Endodermal cell (in vitro differentiated cells): Measurements from ENCODE around the gene QSOX1. TPM values are rescaled to one million over a fixed set of nuclear protein-coding genes. Genes with fewer than 3 reads are reported as not detected.

Experiments
- DNase-seq: peaks from one replicate; pipeline ENCODE4 v3.0.0-alpha.2; 2017
- H3K27ac ChIP-seq: 2 replicates; pipeline ENCODE4 v1.5.1; 2013; ENCODE audit warnings: mild to moderate bottlenecking, low read depth, low read length, moderate library complexity
- H3K27me3 ChIP-seq: 2 replicates; pipeline ENCODE4 v1.6.1; 2013; ENCODE audit warnings: mild to moderate bottlenecking, low read length, moderate library complexity; ENCODE audit not compliant: insufficient read depth, control insufficient read depth, poor library complexity, severe bottlenecking
- H3K36me3 ChIP-seq: 2 replicates; pipeline ENCODE4 v1.7.0; 2013; ENCODE audit warnings: mild to moderate bottlenecking, low read length, moderate library complexity; ENCODE audit not compliant: control insufficient read depth, insufficient read depth
- H3K4me1 ChIP-seq: one replicate; pipeline ENCODE4 v1.7.0; 2013; ENCODE audit warnings: low read length; ENCODE audit not compliant: control insufficient read depth, insufficient read depth
- H3K4me3 ChIP-seq: 2 replicates; pipeline ENCODE4 v1.5.1; 2013; ENCODE audit warnings: mild to moderate bottlenecking, low read length, moderate library complexity
- H3K9ac ChIP-seq: 2 replicates; pipeline ENCODE4 v1.6.1; 2013; ENCODE audit warnings: mild to moderate bottlenecking, low read length, moderate library complexity; ENCODE audit not compliant: poor library complexity, severe bottlenecking; ENCODE audit errors: extremely low read depth
- H3K9me3 ChIP-seq: 2 replicates; pipeline ENCODE4 v1.6.1; 2013; ENCODE audit warnings: mild to moderate bottlenecking, low read length, moderate library complexity; ENCODE audit not compliant: control insufficient read depth
- H3K27ac Mint-ChIP-seq: 2 replicates; pipeline ENCODE4 v1.8.0; 2020; ENCODE audit warnings: mixed read lengths
- H3K27me3 Mint-ChIP-seq: 2 replicates; pipeline ENCODE4 v1.8.0; 2021; ENCODE audit warnings: mild to moderate bottlenecking, mixed read lengths; ENCODE audit not compliant: insufficient read depth
- H3K36me3 Mint-ChIP-seq: 2 replicates; pipeline ENCODE4 v1.8.0; 2020; ENCODE audit warnings: low read depth, mixed read lengths
- H3K4me1 Mint-ChIP-seq: 2 replicates; pipeline ENCODE4 v1.8.0; 2020; ENCODE audit warnings: mixed read lengths
- H3K4me3 Mint-ChIP-seq: 2 replicates; pipeline ENCODE4 v1.8.0; 2020; ENCODE audit warnings: mild to moderate bottlenecking, moderate library complexity, mixed read lengths
- H3K9me3 Mint-ChIP-seq: 2 replicates; pipeline ENCODE4 v1.8.0; 2020; ENCODE audit warnings: mild to moderate bottlenecking, mixed read lengths
- WGBS, 2 experiments: methylation state at CpG; one replicate each; pipeline versions ENCODE4 v1.1.5 to v1.1.7; 2013; ENCODE audit warnings: missing lambda C conversion rate in 2 of 2, mixed read lengths in 1 of 2; ENCODE audit not compliant: insufficient coverage in 1 of 2, insufficient read length in 1 of 2; 5-methylcytosine and 5-hydroxymethylcytosine counted together
- total RNA-seq, 2 donors: library from RNA; stranded (reverse); fragmentation: NEBNext Ultra II Directional in 1 of 2; extraction: Animal tissue kit (Norgen Biotek cat#: 25700) in 1 of 2; gene quantifications; 2 replicates in 1 of 2; 3 replicates in 1 of 2; pipeline ENCODE4 v1.2.1, GENCODE V29; 2021
- TF ChIP-seq, protein P1 (sequence below): fragments of 200-600 bp; sonication (generic); conservative IDR thresholded peaks from 2 replicates; pipeline ENCODE4 v1.5.0; 2021; ENCODE audit warnings: antibody characterized with exemption, mild to moderate bottlenecking

The QSOX1 gene
- total RNA-seq, 2 donors from 2014 or later, result 77.9 to 116 TPM

DNA sequence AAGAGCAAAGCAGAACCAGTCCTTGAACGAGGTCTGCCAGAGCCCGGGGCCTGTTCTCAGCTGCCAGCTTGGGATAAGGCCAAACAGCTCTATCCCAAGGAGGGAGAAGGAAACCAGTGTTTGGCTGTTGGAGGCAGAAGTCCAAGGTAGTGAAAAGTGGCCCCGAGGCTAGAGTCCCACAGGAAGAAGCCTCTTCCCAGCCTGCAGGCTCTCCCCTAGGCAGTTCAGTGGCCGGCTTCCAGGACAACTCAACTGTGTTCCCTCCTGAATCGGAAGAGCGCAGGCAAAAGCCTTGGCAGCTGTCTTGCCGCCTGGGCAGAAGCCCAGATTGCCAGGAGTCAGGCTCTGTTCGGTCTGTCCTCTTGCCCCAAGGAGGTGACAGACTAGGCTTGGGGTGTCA is 19.3 kb downstream of the QSOX1 start:
- Histone ChIP-seq H3K9ac (no peak overlapping the region), H3K36me3 (no peaks in the 10 kb centered on the region), H3K4me3 (no peak overlapping the region), H3K9me3 (no peaks in the 10 kb centered on the region), H3K4me1 (no peaks in the 10 kb centered on the region), H3K27ac (no peak overlapping the region), H3K27me3 (no peaks in the 10 kb centered on the region)
- no peaks in the 10 kb centered on the region for H3K9me3 Mint-ChIP-seq
- H3K4me3 Mint-ChIP-seq, result no peak overlapping the region
- H3K4me1 Mint-ChIP-seq, result peaks cover 2% of the 10 kb centered on the region
- H3K27ac Mint-ChIP-seq, result no peak overlapping the region
- DNase-seq, result no peak
- 94% methylated on average over 5 to 8 of the region's 8 CpGs for WGBS, 2 experiments
- TF ChIP-seq, protein P1, sequence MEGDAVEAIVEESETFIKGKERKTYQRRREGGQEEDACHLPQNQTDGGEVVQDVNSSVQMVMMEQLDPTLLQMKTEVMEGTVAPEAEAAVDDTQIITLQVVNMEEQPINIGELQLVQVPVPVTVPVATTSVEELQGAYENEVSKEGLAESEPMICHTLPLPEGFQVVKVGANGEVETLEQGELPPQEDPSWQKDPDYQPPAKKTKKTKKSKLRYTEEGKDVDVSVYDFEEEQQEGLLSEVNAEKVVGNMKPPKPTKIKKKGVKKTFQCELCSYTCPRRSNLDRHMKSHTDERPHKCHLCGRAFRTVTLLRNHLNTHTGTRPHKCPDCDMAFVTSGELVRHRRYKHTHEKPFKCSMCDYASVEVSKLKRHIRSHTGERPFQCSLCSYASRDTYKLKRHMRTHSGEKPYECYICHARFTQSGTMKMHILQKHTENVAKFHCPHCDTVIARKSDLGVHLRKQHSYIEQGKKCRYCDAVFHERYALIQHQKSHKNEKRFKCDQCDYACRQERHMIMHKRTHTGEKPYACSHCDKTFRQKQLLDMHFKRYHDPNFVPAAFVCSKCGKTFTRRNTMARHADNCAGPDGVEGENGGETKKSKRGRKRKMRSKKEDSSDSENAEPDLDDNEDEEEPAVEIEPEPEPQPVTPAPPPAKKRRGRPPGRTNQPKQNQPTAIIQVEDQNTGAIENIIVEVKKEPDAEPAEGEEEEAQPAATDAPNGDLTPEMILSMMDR, result no peak
- H3K36me3 Mint-ChIP-seq, result peaks cover 6% of the 10 kb centered on the region
- no peaks in the 10 kb centered on the region for H3K27me3 Mint-ChIP-seq

DNA sequence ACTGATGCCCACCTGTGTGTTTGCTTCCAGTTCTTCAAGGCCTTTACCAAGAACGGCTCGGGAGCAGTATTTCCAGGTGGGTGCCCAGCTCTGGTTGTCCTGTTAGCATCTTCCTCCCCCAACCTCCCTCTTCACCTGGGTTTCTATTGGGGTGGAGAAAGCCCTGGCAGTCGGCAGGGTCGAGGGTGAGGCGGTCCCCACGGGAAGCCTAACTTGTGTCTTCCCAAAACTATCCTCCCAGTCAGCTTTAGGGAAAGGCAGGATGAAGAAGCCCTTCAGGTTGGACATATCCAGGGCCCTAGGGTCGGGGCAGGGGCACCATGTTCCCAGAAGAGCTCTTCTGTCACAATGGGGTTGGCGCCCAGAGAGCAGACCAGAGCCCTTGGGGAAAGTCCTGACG is 20.6 kb downstream of the QSOX1 start:
- WGBS, 2 experiments, result 90 to 96% methylated on average over 4 to 9 of the region's 9 CpGs
- TF ChIP-seq, protein P1, result no peak
- peaks cover 6% of the 10 kb centered on the region for H3K36me3 Mint-ChIP-seq
- no peak overlapping the region for H3K4me3 ChIP-seq
- no peaks in the 10 kb centered on the region for H3K27me3 Mint-ChIP-seq
- H3K27me3 ChIP-seq, result no peaks in the 10 kb centered on the region
- H3K27ac ChIP-seq, result no peak overlapping the region
- H3K9ac ChIP-seq, result no peak overlapping the region
- H3K4me1 Mint-ChIP-seq, result no peaks in the 10 kb centered on the region
- peaks cover 9% of the 10 kb centered on the region for H3K36me3 ChIP-seq
- H3K9me3 Mint-ChIP-seq, result no peaks in the 10 kb centered on the region
- H3K4me3 Mint-ChIP-seq, result no peak overlapping the region
- H3K9me3 ChIP-seq, result no peaks in the 10 kb centered on the region
- no peak overlapping the region for H3K27ac Mint-ChIP-seq
- no peak for DNase-seq
- H3K4me1 ChIP-seq, result no peaks in the 10 kb centered on the region

DNA sequence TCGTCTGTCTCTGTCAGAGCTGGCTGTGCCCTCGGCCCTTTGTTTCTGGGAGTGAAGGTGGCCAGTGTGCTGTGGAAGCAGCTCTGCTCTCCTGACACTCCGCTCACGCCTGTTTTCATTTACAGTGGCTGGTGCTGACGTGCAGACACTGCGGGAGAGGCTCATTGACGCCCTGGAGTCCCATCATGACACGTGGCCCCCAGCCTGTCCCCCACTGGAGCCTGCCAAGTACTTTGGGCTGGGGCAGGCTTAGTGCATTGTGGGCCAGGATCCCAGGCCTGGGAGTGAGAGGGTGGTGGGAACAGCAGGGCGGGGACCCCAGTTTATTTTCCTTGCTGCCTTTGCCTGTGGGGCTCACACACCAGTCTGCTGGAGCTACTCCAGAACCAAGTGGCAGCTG is 21.1 kb downstream of the QSOX1 start:
- Mint-ChIP-seq H3K4me3 (no peak overlapping the region), H3K27ac (no peak overlapping the region), H3K4me1 (no peaks in the 10 kb centered on the region), H3K27me3 (no peaks in the 10 kb centered on the region), H3K9me3 (no peaks in the 10 kb centered on the region), H3K36me3 (peaks cover 3% of the 10 kb centered on the region)
- H3K36me3 ChIP-seq, result peaks cover 9% of the 10 kb centered on the region
- H3K4me3 ChIP-seq, result no peak overlapping the region
- TF ChIP-seq, protein P1, result no peak
- H3K4me1 ChIP-seq, result no peaks in the 10 kb centered on the region
- no peaks in the 10 kb centered on the region for H3K27me3 ChIP-seq
- no peak overlapping the region for H3K9ac ChIP-seq
- WGBS, 2 experiments, result 89% methylated on average over 9 of the region's 9 CpGs; no CpG with 5 or more reads in 1 of the 2 experiments
- no peak overlapping the region for H3K27ac ChIP-seq
- no peak for DNase-seq
- H3K9me3 ChIP-seq, result no peaks in the 10 kb centered on the region
